Left lung (tissue), 10 donors: ENCODE data around the gene PTDSS2. TPM values are rescaled to one million over a fixed set of nuclear protein-coding genes. Genes with fewer than 3 reads are reported as not detected.

Experiments used
- ATAC-seq: fragments of 200-7000 bp; cut with Tn5 transposase; one replicate; pipeline ENCODE4 v1.9.1; 2020; ENCODE audit warnings: moderate library complexity
- DNase-seq, 4 donors: peaks; one replicate each; pipeline ENCODE4 v3.0.0-alpha.2; 2013 to 2020
- H3K27ac ChIP-seq, 2 donors: fragments of 200-600 bp; sonication (generic) in 1 of 2; one replicate each; pipeline versions ENCODE4 v1.5.0 to v1.8.0; 2020 to 2021
- H3K27me3 ChIP-seq, 2 donors: fragments of 200-600 bp; sonication (generic) in 1 of 2; one replicate each; pipeline versions ENCODE4 v1.5.0 to v1.8.0; 2020 to 2021
- H3K36me3 ChIP-seq, 2 donors: fragments of 200-600 bp; sonication (generic) in 1 of 2; one replicate each; pipeline versions ENCODE4 v1.5.0 to v1.8.0; 2020 to 2021
- H3K4me1 ChIP-seq, 2 donors: fragments of 200-600 bp; one replicate each; pipeline ENCODE4 v1.8.0; 2021
- H3K4me3 ChIP-seq, 2 donors: fragments of 200-600 bp; sonication (generic) in 1 of 2; one replicate each; pipeline versions ENCODE4 v1.5.0 to v1.8.0; 2020 to 2021; ENCODE audit warnings: mild to moderate bottlenecking in 1 of 2
- H3K9me3 ChIP-seq, 2 donors: fragments of 200-600 bp; sonication (generic) in 1 of 2; one replicate each; pipeline versions ENCODE4 v1.5.0 to v1.8.0; 2020 to 2021
- intact Hi-C, 2 donors: fragments of 100-400 bp; cut with DNase I; formaldehyde crosslinking; loops; one replicate each; pipeline versions ENCODE4 v1.11.2 to v1.14.2; 2022
- polyA plus RNA-seq, 6 donors: library from polyadenylated mRNA; unstranded; fragments of 120-200 nt; gene quantifications; one replicate each; pipeline ENCODE4 v1.2.1, GENCODE V29; 2013; ENCODE audit not compliant: insufficient read length in 6 of 6
- total RNA-seq, 2 donors: library from RNA; stranded (reverse); fragmentation: NEBNext Ultra II Directional; extraction: Animal tissue kit (Norgen Biotek cat#: 25700); gene quantifications; one replicate each; pipeline ENCODE4 v1.2.1, GENCODE V29; 2021
- TF ChIP-seq, protein P1 (sequence below), 2 donors: fragments of 200-600 bp; sonication (generic) in 1 of 2; IDR thresholded peaks; one replicate each; pipeline versions ENCODE4 v1.5.0 to v1.8.0; 2021; ENCODE audit warnings: antibody characterized with exemption in 2 of 2
- donor health status: DM: no; HTN: yes; CAD: no.
- donor health status: DM: no; HTN: no; CAD: no.

PTDSS2 gene
- total and polyA plus RNA-seq, 8 donors = 21.5 to 30.3 (median 25.7) TPM

DNA sequence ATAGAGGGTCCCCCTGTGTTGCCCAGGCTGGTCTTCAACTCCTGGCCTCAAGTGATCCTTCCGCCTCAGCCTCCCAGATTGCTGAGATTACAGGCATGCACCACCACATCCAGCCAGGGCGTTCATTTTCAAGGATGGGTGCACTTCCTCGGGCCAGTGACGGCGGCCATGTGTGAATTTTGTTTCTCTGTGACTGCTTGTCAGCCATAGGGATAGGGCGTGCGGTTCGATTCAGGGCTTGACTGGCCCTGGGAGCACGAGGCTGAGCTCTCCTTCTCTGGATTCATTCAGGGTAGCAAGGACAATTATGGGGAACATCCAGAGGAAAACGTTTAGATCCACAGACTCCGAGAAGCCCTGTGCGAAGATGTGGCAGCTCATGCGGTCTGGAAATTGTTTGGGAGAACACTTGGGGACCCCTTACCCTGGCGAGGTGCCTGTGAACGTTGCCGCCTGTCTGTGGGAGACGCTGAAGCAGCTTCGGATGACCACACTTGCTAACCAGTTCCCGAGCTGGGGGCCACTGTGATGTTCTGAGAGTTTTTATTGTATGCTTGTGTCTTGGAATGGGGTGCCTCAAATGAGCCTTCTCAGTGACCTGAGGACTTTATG is 2.9 kb downstream of the PTDSS2 start:
- TF ChIP-seq, protein P1, sequence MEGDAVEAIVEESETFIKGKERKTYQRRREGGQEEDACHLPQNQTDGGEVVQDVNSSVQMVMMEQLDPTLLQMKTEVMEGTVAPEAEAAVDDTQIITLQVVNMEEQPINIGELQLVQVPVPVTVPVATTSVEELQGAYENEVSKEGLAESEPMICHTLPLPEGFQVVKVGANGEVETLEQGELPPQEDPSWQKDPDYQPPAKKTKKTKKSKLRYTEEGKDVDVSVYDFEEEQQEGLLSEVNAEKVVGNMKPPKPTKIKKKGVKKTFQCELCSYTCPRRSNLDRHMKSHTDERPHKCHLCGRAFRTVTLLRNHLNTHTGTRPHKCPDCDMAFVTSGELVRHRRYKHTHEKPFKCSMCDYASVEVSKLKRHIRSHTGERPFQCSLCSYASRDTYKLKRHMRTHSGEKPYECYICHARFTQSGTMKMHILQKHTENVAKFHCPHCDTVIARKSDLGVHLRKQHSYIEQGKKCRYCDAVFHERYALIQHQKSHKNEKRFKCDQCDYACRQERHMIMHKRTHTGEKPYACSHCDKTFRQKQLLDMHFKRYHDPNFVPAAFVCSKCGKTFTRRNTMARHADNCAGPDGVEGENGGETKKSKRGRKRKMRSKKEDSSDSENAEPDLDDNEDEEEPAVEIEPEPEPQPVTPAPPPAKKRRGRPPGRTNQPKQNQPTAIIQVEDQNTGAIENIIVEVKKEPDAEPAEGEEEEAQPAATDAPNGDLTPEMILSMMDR (IDR thresholded peaks at IDR 0.05) = no peak
- H3K9me3 ChIP-seq = no peaks in the 10 kb centered on the region
- H3K36me3 ChIP-seq = peaks cover 0 to 34% of the 10 kb centered on the region in 2 donors
- no peak overlapping the region for H3K4me3 ChIP-seq
- peaks cover 21 to 37% of the 10 kb centered on the region in 2 donors for H3K4me1 ChIP-seq
- DNase-seq (peak in 1 of 4 donors; percentile 60), ATAC-seq (no peak)
- no peaks in the 10 kb centered on the region for H3K27me3 ChIP-seq
- intact Hi-C loops = no loop called here
- no peak overlapping the region for H3K27ac ChIP-seq

DNA sequence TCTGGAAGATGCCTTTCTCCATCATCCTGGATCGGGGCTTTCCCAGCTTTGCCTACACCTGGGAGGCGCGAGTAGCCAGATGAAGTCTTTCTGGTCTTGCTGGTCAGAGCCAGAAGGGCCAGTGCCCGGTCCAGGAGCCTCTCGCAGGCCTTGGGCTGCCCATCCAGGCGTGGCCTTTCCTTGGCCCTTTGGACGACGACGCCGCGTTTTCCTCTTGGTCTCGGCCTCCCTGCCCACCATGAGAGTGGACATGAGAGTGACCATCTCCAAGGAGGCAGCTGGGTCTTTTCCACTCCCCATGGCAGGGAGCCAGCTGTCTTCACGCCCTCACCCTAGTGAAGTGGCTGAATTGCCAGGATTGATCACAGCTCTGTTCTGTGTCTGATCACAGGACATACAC is 3.5 kb downstream of the PTDSS2 start:
- TF ChIP-seq, protein P1 (IDR thresholded peaks at IDR 0.05) = no peak
- no peak overlapping the region for H3K27ac ChIP-seq
- H3K36me3 ChIP-seq = peaks cover 0 to 34% of the 10 kb centered on the region in 2 donors
- DNase-seq = peak in 1 of 4 donors; percentile 63
- H3K27me3 ChIP-seq = no peaks in the 10 kb centered on the region
- peaks cover 18 to 33% of the 10 kb centered on the region in 2 donors for H3K4me1 ChIP-seq
- no peaks in the 10 kb centered on the region for H3K9me3 ChIP-seq
- intact Hi-C loops = no loop called here
- H3K4me3 ChIP-seq = no peak overlapping the region
- ATAC-seq = no peak

DNA sequence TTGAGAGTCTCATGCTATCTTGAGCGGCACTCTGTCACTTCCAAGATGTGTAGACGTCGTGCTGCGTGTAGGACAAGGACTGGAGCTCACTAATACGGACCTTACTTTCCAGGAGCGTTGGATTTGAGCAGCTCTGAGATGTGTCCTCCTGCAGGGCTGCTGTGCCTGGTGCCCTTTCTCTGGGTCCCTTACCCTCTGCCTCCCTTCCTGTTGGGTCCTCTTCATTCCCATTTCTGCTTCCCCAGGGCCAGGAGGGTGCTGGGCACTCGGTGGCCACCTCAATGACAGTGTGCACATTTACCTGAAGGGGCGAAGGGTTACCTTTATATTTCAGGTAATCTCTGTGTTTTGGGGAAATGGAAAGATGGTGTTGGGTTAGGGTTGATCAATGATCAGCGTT is 4.0 kb downstream of the PTDSS2 start:
- no peak overlapping the region for H3K27ac ChIP-seq
- TF ChIP-seq, protein P1 (IDR thresholded peaks at IDR 0.05) = no peak
- H3K27me3 ChIP-seq = no peaks in the 10 kb centered on the region
- peaks cover 15 to 28% of the 10 kb centered on the region in 2 donors for H3K4me1 ChIP-seq
- H3K4me3 ChIP-seq = no peak overlapping the region
- peak in 1 of 4 donors; percentile 48 for DNase-seq
- no peak for ATAC-seq
- peaks cover 0 to 34% of the 10 kb centered on the region in 2 donors for H3K36me3 ChIP-seq
- intact Hi-C loops = no loop called here
- H3K9me3 ChIP-seq = no peaks in the 10 kb centered on the region

DNA sequence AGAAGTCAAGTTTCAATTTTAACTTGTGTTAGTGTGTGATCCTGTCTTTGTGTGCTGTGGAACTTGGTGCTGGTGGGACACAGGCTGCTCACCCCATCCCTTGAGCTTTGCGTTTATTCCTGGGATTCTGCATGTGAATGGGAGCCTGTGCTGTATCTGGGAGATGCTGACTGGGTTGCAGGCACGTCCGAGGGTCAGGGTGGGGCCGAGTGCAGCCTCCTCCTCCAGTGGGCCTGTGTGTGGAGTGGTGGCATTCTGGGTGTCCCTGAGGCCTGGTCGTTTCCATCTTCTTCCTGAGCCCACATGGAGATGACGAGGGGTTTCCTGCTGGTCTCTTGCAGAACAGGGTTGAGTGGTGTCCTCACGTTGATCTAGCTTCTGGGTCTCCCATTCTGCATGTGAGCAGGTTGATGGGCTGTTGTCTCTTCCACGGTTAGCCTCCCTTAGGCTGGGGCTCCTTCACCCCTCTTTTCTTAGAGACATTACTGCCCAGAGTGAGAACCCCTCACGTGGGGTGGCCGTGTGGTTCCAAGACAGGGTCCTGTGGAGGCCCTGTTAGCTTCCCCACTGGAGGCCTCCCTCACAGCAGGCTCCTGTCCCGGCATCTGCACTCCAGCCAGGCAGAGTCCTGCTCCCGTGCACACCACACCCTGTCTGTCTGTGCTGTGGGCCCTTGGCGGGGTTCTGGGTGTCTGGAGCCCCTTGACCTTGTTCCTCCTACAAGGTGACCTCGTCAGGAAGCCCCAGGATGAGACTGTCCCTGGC is 4.9 kb downstream of the PTDSS2 start:
- Histone ChIP-seq H3K36me3 (peaks cover 0 to 42% of the 10 kb centered on the region in 2 donors), H3K9me3 (no peaks in the 10 kb centered on the region), H3K4me1 (peaks cover 7 to 19% of the 10 kb centered on the region in 2 donors), H3K27me3 (no peaks in the 10 kb centered on the region), H3K27ac (no peak overlapping the region), H3K4me3 (no peak overlapping the region)
- DNase-seq (peak in 1 of 4 donors; percentile 53), ATAC-seq (no peak)
- TF ChIP-seq, protein P1 (IDR thresholded peaks at IDR 0.05) = no peak
- intact Hi-C loops = no loop called here

DNA sequence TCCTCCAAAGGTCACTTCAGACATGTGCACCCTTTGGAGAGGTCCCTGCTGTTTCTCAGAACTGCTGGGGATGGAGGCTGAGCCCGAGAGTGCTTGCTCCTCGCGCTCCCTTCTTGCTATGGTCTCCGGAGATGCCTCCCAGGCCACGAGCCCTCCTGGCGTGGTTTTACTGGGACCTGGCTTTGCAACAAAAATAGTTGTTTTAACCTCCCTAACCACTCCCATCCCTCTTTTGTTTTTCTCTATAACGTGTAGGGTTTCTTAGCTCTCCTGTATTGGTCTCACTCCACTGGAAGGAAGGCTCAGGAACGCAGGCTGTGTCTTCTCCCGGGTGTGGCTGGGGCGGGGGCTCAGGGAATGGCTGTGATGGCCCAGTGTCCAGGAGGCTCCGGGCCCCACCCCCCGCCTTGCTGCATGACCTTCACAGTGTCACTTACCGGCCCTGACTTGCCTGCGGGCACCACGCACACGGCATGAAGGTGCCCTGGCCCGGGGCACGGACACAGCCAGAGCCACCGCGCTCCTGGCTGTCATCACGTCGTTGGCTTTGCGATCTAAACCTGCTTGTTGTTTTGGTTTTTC is 5.6 kb downstream of the PTDSS2 start:
- ATAC-seq (no peak), DNase-seq (peak in 1 of 4 donors; percentile 55)
- peaks cover 0 to 48% of the 10 kb centered on the region in 2 donors for H3K36me3 ChIP-seq
- intact Hi-C loops = no loop called here
- H3K27ac ChIP-seq = no peak overlapping the region
- no peaks in the 10 kb centered on the region for H3K27me3 ChIP-seq
- H3K9me3 ChIP-seq = no peaks in the 10 kb centered on the region
- H3K4me1 ChIP-seq = peaks cover 7 to 17% of the 10 kb centered on the region in 2 donors
- no peak overlapping the region for H3K4me3 ChIP-seq
- TF ChIP-seq, protein P1 (IDR thresholded peaks at IDR 0.05) = no peak
